Breast epithelium (tissue), 3 donors: ENCODE results near the gene LPCAT3.

Experiments used
- POLR2A ChIP-seq: fragments of 450-650 bp; IDR thresholded peaks from one replicate; pipeline ENCODE4 v1.6.1; 2016; ENCODE audit warnings: antibody characterized with exemption, mild to moderate bottlenecking, moderate library complexity
- POLR2AphosphoS5 ChIP-seq, 3 donors: sonication (generic); formaldehyde crosslinking; IDR thresholded peaks; one replicate each; pipeline ENCODE4 v1.6.1; 2017; ENCODE audit warnings: antibody characterized with exemption in 3 of 3
- TF ChIP-seq, protein P1 (sequence below), 3 donors: fragments of 450-650 bp; IDR thresholded peaks; one replicate each; pipeline ENCODE4 v1.5.1; 2016 to 2017; ENCODE audit warnings: antibody characterized with exemption in 3 of 3, mild to moderate bottlenecking in 3 of 3, moderate library complexity in 3 of 3

DNA sequence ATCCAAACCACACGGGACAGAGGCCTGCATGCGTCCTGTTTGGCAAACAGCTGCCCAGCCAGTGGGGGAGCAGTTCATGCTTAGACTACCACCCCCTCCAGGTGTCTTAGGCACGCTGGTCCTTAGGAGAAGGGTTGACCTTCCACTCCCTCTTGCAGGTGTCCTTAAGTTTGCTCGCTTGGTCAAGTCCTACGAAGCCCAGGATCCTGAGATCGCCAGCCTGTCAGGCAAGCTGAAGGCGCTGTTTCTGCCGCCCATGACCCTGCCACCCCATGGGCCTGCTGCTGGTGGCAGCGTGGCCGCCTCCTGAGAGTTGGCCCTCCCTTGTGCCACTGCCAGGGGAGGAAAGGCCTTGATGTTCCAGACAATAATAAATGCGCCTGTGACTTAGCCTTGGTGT is 72.7 kb downstream of the LPCAT3 start:
- TF ChIP-seq, protein P1, sequence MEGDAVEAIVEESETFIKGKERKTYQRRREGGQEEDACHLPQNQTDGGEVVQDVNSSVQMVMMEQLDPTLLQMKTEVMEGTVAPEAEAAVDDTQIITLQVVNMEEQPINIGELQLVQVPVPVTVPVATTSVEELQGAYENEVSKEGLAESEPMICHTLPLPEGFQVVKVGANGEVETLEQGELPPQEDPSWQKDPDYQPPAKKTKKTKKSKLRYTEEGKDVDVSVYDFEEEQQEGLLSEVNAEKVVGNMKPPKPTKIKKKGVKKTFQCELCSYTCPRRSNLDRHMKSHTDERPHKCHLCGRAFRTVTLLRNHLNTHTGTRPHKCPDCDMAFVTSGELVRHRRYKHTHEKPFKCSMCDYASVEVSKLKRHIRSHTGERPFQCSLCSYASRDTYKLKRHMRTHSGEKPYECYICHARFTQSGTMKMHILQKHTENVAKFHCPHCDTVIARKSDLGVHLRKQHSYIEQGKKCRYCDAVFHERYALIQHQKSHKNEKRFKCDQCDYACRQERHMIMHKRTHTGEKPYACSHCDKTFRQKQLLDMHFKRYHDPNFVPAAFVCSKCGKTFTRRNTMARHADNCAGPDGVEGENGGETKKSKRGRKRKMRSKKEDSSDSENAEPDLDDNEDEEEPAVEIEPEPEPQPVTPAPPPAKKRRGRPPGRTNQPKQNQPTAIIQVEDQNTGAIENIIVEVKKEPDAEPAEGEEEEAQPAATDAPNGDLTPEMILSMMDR (IDR thresholded peaks at IDR 0.05): no peak
- TF ChIP-seq POLR2AphosphoS5 (IDR thresholded peaks at IDR 0.05) (no peak), POLR2A (no peak)
